Osteoblast (primary cell): ENCODE measurements around the gene NLRP14. TPM values are rescaled to one million over a fixed set of nuclear protein-coding genes. Genes with fewer than 3 reads are reported as not detected.
A peak's percentile ranks its signal among the peaks of the same experiment; 100 is the strongest.

Source experiments
- DNase-seq: peaks from one replicate; pipeline ENCODE4 v3.0.0; 2011; ENCODE audit warnings: low spot score, mixed read lengths; ENCODE audit not compliant: insufficient read length; ENCODE audit errors: missing footprints
- H2AFZ ChIP-seq: 2 replicates; pipeline ENCODE4 v1.6.0; 2011; ENCODE audit warnings: mild to moderate bottlenecking, low read length
- H3K27ac ChIP-seq: 2 replicates; pipeline ENCODE4 v1.5.1; 2011; ENCODE audit warnings: mild to moderate bottlenecking, low read depth, low read length, moderate library complexity
- H3K27me3 ChIP-seq: 2 replicates; pipeline ENCODE4 v1.6.0; 2012; ENCODE audit warnings: mild to moderate bottlenecking, control low read depth, inconsistent platforms, low read length, moderate library complexity; ENCODE audit not compliant: insufficient read depth
- H3K36me3 ChIP-seq: 2 replicates; pipeline ENCODE4 v1.5.1; 2011; ENCODE audit warnings: mild to moderate bottlenecking, low read length, control low read depth, moderate library complexity; ENCODE audit not compliant: insufficient read depth
- H3K4me1 ChIP-seq: 2 replicates; pipeline ENCODE4 v1.5.1; 2011; ENCODE audit warnings: mild to moderate bottlenecking, low read length, control low read depth, moderate library complexity; ENCODE audit not compliant: insufficient read depth
- H3K4me2 ChIP-seq: 2 replicates; pipeline ENCODE4 v1.6.0; 2011; ENCODE audit warnings: mild to moderate bottlenecking, low read length; ENCODE audit not compliant: insufficient read depth
- H3K4me3 ChIP-seq: fragments of 200-600 bp; sonication (generic); 3 replicates; pipeline ENCODE4 v1.5.1; 2012; ENCODE audit warnings: mild to moderate bottlenecking, low read length, inconsistent platforms; ENCODE audit not compliant: insufficient read depth
- H3K79me2 ChIP-seq: 2 replicates; pipeline ENCODE4 v1.6.0; 2012; ENCODE audit warnings: mild to moderate bottlenecking, low read length, control low read depth, inconsistent platforms; ENCODE audit not compliant: insufficient read depth
- H3K9me3 ChIP-seq: 2 replicates; pipeline ENCODE4 v1.5.1; 2011; ENCODE audit warnings: low read depth, low read length, control low read depth
- H4K20me1 ChIP-seq: 2 replicates; pipeline ENCODE4 v1.6.0; 2012; ENCODE audit warnings: mild to moderate bottlenecking, low read length, control low read depth; ENCODE audit not compliant: insufficient read depth
- CTCF ChIP-seq: IDR thresholded peaks from 2 replicates; pipeline ENCODE4 v1.5.1; 2011; ENCODE audit warnings: mild to moderate bottlenecking, low read depth, low read length, moderate library complexity; ENCODE audit errors: extremely low read depth
- total RNA-seq: library from RNA; depleted of rRNA; stranded (reverse); fragments of >200 nt; gene quantifications from 2 replicates; pipeline ENCODE4 v1.2.3, GENCODE V29; 2012

Gene NLRP14
- under 0.01 TPM in 1 of 2 replicates, not detected in the other for total RNA-seq

- DNase-seq: peak; percentile 94
- Histone ChIP-seq H3K4me2 (peak within 1 kb of the TSS; percentile 90), H3K4me1 (peaks cover 8% of the 10 kb centered on the region), H3K9me3 (no peaks in the 10 kb centered on the region), H3K27ac (peak within 1 kb of the TSS; percentile 79), H2AFZ (peak within 1 kb of the TSS; percentile 99), H3K27me3 (peaks cover 4% of the 10 kb centered on the region), H3K4me3 (peak within 1 kb of the TSS; percentile 83), H3K36me3 (no peaks in the 10 kb centered on the region), H3K79me2 (no peaks in the 10 kb centered on the region), H4K20me1 (no peaks in the 10 kb centered on the region)
- TF ChIP-seq CTCF: no peak
Measured at GRCh38 chr11:7020183-7020917, at the start of gene NLRP14, which contains the start of gene ZNF214. Gene NLRP14 (plus strand): TSS chr11:7020479. CDS start chr11:7038587, 18,108 bp downstream. Gene ZNF214 (minus strand): TSS chr11:7020346. CDS start chr11:7002835, 17,511 bp downstream.

- no peaks in the 10 kb centered on the region for H3K27me3 ChIP-seq
- no peak for DNase-seq
Measured at GRCh38 chr11:6979365-6979764, 40.9 kb upstream of the NLRP14 start.

GRCh38 chr11:6986487-6986886, 33.8 kb upstream of the NLRP14 start:
- H3K27me3 ChIP-seq: no peaks in the 10 kb centered on the region
- no peak for DNase-seq
- no peak overlapping the region for H2AFZ ChIP-seq
- no peak overlapping the region for H3K27ac ChIP-seq
- no peak overlapping the region for H3K4me3 ChIP-seq
- peaks cover 6% of the 10 kb centered on the region for H3K4me1 ChIP-seq
- H3K79me2 ChIP-seq: no peaks in the 10 kb centered on the region
- H4K20me1 ChIP-seq: no peaks in the 10 kb centered on the region
- H3K4me2 ChIP-seq: no peak overlapping the region
- no peak for TF ChIP-seq CTCF
- no peaks in the 10 kb centered on the region for H3K9me3 ChIP-seq
- no peaks in the 10 kb centered on the region for H3K36me3 ChIP-seq

More at GRCh38 chr11:6979365-6979764, 40.9 kb upstream of the NLRP14 start:
- Histone ChIP-seq H4K20me1 (no peaks in the 10 kb centered on the region), H3K36me3 (no peaks in the 10 kb centered on the region), H3K9me3 (no peaks in the 10 kb centered on the region), H3K79me2 (no peaks in the 10 kb centered on the region), H3K4me1 (no peaks in the 10 kb centered on the region), H3K4me2 (no peak overlapping the region), H2AFZ (no peak overlapping the region), H3K4me3 (no peak overlapping the region), H3K27ac (no peak overlapping the region)
- TF ChIP-seq CTCF: no peak

GRCh38 chr11:6988506-6988905, 31.8 kb upstream of the NLRP14 start:
- H3K4me3 ChIP-seq: no peak overlapping the region
- no peaks in the 10 kb centered on the region for H3K27me3 ChIP-seq
- no peak for TF ChIP-seq CTCF
- H3K9me3 ChIP-seq: no peaks in the 10 kb centered on the region
- H4K20me1 ChIP-seq: no peaks in the 10 kb centered on the region
- H3K36me3 ChIP-seq: no peaks in the 10 kb centered on the region
- peaks cover 24% of the 10 kb centered on the region for H3K4me1 ChIP-seq
- H3K79me2 ChIP-seq: no peaks in the 10 kb centered on the region
- no peak overlapping the region for H3K4me2 ChIP-seq
- H2AFZ ChIP-seq: peak overlapping the region; percentile 43
- H3K27ac ChIP-seq: no peak overlapping the region
- no peak for DNase-seq
